Measurements from ENCODE around the gene ARHGAP6. TPM values are rescaled to one million over a fixed set of nuclear protein-coding genes. Genes with fewer than 3 reads are reported as not detected.

Gene ARHGAP6
- total and polyA plus RNA-seq, 2 of the 4 experiments (the other 2 are of a cell fraction), result 1.4 to 1.8 TPM

- intact Hi-C loops (cut with micrococcal nuclease), result no loop called here
- Histone ChIP-seq H2BK15ac (ENCODE audit: low read depth, low read length) (no peak overlapping the region), H3K56ac (ENCODE audit: extremely low read depth, insufficient read depth, low read length) (no peak overlapping the region), H3K9me1 (ENCODE audit: insufficient read depth, low read length) (no peaks in the 10 kb centered on the region), H2AK5ac (ENCODE audit: low read depth, low read length) (no peak overlapping the region), H3K27ac (ENCODE audit: insufficient read depth, low read length) (no peak overlapping the region), H3K4me1 (ENCODE audit: control insufficient read depth, insufficient read depth, low read length) (peaks cover 4% of the 10 kb centered on the region; the same call in 1 of the 2 replicates), H4K5ac (ENCODE audit: low read depth, low read length) (no peak overlapping the region), H2BK5ac (ENCODE audit: low read depth, low read length, poor library complexity, severe bottlenecking) (no peak overlapping the region), H3K9me3 (ENCODE audit: control insufficient read depth, insufficient read depth, low read length) (no peaks in the 10 kb centered on the region), H2AFZ (replicated peaks; ENCODE audit: low read length, poor library complexity) (no peak overlapping the region), H3K14ac (replicated peaks; ENCODE audit: low read depth, low read length) (no peak overlapping the region), H4K8ac (ENCODE audit: low read depth in 2 of 2, low read length in 2 of 2) (no peak overlapping the region), H3K36me3 (ENCODE audit: control insufficient read depth, insufficient read depth, low read length) (no peaks in the 10 kb centered on the region), H4K91ac (ENCODE audit: insufficient read depth, low read depth, low read length) (no peak overlapping the region), H3K4me3 (ENCODE audit: insufficient read depth, low read depth, low read length) (no peak overlapping the region), H3K4me2 (ENCODE audit: low read depth, low read length) (no peak overlapping the region), H3K9ac (ENCODE audit: low read depth, low read length) (no peak overlapping the region), H3K79me1 (ENCODE audit: low read depth in 1 of 2, low read length in 2 of 2) (no peaks in the 10 kb centered on the region), H3K4ac (ENCODE audit: low read depth, low read length) (no peak overlapping the region), H2AK9ac (replicated peaks; ENCODE audit: low read depth, low read length, poor library complexity) (no peak overlapping the region), H4K20me1 (ENCODE audit: insufficient read depth, low read length) (no peaks in the 10 kb centered on the region), H2BK120ac (ENCODE audit: low read depth, low read length) (no peak overlapping the region), H3K18ac (ENCODE audit: low read depth, low read length) (no peak overlapping the region), H2BK20ac (ENCODE audit: low read depth, low read length) (no peak overlapping the region), H3K23ac (ENCODE audit: low read depth, low read length) (no peak overlapping the region), H3K27me3 (ENCODE audit: control insufficient read depth, insufficient read depth, low read length) (no peaks in the 10 kb centered on the region)
- in situ Hi-C loops (cut with MboI; ENCODE audit: low sequenced_read_pairs), result no loop called here
- ChIA-PET POLR2A (ENCODE audit: unreplicated experiment) (no interaction called here), CTCF (no interaction called here)
- no CpG with 5 or more reads among the region's 3 CpGs for WGBS, 2 experiments (ENCODE audit: extremely low coverage in 2 of 2, insufficient read length in 1 of 2)
- ATAC-seq (ENCODE audit: low read depth), result no peak
- dilution Hi-C loops (cut with HindIII; ENCODE audit: low sequenced_read_pairs, unreplicated experiment), result no loop called here
- DNase-seq, result no peak
- no peak for TF ChIP-seq RFX5 (IDR thresholded peaks at IDR 0.05; ENCODE audit: low read depth, low read length)
- TF ChIP-seq MAZ (IDR thresholded peaks at IDR 0.05; ENCODE audit: borderline replicate concordance, low read depth, low read length), result no peak
- TF ChIP-seq POLR2A (IDR thresholded peaks at IDR 0.05; ENCODE audit: low read depth, low read length), result no peak
- TF ChIP-seq NFE2L2 (IDR thresholded peaks at IDR 0.05; ENCODE audit: low read depth, low read length), result no peak
- no peak for TF ChIP-seq CHD1 (IDR thresholded peaks at IDR 0.05; ENCODE audit: low read depth, low read length)
- TF ChIP-seq MAFK (IDR thresholded peaks at IDR 0.05; ENCODE audit: low read depth, low read length), result no peak
- TF ChIP-seq FOS (IDR thresholded peaks at IDR 0.05; ENCODE audit: low read depth, low read length), result no peak
- TF ChIP-seq CEBPB (IDR thresholded peaks at IDR 0.05; ENCODE audit: low read depth, low read length), result no peak
- TF ChIP-seq BHLHE40 (IDR thresholded peaks at IDR 0.05; ENCODE audit: low read depth, low read length), result no peak
- BruUV-seq (replicated peaks), result no TSS peak
These were observed 400.4 kb downstream of the ARHGAP6 start for GRCh38 chrX:11265352-11265751.
